ELF-1 (cell line): Measurements from ENCODE around the gene LDHD.
A peak's percentile ranks its signal among the peaks of the same experiment; 100 is the strongest.

Experiments used
- DNase-seq: peaks from one replicate; pipeline ENCODE4 v3.0.0-alpha.2; 2016; ENCODE audit warnings: low read depth, low spot score

LDHD gene

DNA sequence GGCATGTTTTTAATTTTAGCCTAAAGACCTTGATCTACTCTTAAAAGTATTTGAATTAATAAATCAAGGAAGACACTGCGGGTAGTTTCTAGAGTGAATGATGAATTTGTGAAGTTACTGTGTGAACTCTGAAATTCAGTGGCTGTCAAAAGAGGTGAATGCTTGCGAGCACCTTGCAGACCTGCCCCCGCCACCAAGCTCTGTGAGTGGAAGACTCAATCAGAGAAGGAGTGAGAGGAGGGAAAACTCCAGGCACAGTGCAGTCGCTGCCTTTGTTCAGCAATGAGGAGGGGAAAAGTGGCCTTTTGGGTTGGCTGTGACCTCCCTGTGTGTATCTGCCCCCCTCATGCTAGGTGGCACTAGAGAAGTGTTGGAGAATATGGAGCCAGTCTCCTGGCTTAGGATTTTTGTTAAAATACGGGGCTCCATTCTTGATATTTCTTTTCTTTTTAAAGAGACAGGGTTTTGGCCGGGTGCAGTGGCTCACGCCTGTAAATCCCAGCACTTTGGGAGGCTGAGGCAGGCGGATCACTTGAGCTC lies 53.0 kb downstream of the LDHD start:
- DNase-seq, result no peak

DNA sequence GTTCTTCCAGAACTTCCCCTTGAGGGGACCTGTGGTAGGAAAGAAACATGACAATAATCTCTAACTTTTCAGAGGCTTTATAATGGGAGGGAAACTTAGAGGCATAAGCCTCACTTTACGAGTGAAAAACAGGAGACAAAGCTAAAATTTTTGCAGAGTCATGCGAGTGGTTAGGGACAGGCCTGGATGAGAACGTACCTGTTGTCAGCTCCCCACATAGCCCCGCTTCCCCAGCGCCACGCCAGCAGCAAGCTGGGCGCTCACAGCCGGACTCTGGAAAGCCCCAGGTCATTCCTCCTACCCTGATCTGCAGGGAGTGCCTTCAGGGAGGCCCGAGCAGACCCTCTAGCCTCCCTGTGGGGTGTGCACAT lies 53.6 kb downstream of the LDHD start:
- DNase-seq, result peak; percentile 35

DNA sequence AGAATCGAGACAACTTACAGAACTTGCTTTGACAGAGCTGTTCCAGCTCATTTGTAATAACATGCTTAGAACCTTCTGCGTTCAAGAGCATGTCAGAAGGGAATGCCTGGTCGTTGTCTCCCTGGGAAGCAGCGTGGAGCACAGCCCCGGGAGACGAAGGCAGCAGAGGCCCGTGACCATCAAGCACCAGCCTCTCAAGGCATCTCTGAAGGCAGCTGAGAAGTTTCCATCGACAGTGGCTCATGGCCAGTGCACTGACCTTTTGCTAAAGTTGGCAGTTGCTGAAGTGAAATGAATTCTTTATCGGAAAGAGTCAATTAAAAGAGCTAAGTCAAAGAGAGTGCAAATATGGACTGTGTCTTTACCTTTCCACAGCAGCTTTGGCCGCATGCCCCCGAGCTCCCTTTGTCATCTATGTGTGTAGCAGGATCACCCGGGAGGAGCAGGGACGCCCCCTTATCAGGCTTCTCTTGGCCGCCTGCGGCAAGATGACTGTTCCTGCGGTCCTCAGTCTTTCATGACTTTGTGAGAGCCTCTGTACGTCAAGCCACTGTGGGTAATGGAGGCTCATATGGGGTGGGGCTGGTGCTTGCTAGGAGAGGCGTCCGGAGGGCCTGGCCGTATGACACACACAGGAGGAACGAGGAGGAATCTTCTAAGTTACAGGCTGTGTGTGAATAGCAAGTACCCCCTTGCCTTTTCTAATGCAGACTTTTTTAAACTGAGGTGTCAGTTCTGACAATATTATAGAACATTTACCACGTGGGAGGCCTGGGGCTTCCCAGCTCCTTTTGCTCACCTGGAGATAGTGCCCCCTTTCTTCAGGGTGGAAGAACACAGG lies 54.2 kb downstream of the LDHD start:
- DNase-seq, result peak; percentile 67
